ENCODE results near the gene KLF9. TPM values are rescaled to one million over a fixed set of nuclear protein-coding genes. Genes with fewer than 3 reads are reported as not detected.
"Not testable (repeated sequence)": the region's sequence is repeated elsewhere in the genome, so short reads cannot be mapped to it uniquely, and the experiment has no call there.

KLF9 gene
- total RNA-seq, 6 experiments from 2014 or later: 8.7 to 74.7 (median 32.3) TPM

DNA sequence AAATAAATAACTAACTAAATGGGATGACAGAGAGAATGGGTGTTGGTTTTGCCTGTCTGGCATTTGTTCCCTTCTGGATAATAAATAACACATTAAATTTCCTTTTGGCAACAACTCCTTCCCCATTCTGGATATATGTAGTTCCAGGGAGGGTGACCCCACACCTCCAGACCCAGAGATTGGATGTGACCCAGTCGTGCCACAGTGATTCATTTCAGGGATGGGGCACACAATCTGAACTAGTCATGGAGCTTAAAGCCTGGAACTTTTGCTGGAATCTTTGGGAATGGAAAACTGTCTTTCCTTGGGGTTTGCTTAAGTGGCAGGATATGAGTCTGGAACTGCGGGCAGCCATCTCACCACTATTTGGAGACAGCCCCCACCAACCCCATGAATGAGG is 11.3 kb downstream of the KLF9 start:
- Histone ChIP-seq H3K36me3 (peaks cover 0 to 5% (median 0%) of the 10 kb centered on the region in 4 donors), H3K27me3 (no peaks in the 10 kb centered on the region), H3K4me1 (peaks cover 0 to 81% (median 40%) of the 10 kb centered on the region in 4 donors), H3K9me3 (no peaks in the 10 kb centered on the region), H3K27ac (peak overlapping the region in 1 of 3 donors; percentile 30), H3K4me3 (no peak overlapping the region)
- ATAC-seq: peak; percentile 3 to 37 (median 12)
- 58% methylated on average over 1 of the region's 2 CpGs for WGBS (ENCODE audit: insufficient coverage, low coverage, low lambda C conversion rate, missing lambda C conversion rate)
- TF ChIP-seq POLR2A (IDR thresholded peaks at IDR 0.05): no peak
- TF ChIP-seq, protein P1, sequence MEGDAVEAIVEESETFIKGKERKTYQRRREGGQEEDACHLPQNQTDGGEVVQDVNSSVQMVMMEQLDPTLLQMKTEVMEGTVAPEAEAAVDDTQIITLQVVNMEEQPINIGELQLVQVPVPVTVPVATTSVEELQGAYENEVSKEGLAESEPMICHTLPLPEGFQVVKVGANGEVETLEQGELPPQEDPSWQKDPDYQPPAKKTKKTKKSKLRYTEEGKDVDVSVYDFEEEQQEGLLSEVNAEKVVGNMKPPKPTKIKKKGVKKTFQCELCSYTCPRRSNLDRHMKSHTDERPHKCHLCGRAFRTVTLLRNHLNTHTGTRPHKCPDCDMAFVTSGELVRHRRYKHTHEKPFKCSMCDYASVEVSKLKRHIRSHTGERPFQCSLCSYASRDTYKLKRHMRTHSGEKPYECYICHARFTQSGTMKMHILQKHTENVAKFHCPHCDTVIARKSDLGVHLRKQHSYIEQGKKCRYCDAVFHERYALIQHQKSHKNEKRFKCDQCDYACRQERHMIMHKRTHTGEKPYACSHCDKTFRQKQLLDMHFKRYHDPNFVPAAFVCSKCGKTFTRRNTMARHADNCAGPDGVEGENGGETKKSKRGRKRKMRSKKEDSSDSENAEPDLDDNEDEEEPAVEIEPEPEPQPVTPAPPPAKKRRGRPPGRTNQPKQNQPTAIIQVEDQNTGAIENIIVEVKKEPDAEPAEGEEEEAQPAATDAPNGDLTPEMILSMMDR (IDR thresholded peaks at IDR 0.05): no peak
- DNase-seq: no peak
- intact Hi-C loops (cut with DNase I): no loop called here

DNA sequence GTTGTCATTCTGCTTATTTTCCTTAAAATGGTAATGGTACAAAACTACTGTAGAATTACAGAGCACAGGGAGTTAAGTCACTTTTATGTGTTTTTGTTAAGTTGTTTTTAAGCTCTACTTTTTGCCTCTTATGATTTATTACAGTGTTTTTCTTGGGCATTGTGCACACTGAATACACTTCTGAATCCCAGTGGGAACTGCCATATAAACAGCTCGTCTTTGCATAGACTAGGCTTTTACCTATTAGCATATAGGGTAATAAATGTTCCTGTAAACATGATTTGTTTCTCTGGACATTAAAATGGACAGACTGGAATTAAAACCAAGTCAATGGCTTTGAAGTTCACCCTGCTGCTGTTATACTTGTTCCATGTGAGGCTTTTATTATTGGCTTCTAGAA is 12.2 kb downstream of the KLF9 start:
- Histone ChIP-seq H3K4me3 (no peak overlapping the region), H3K27me3 (no peaks in the 10 kb centered on the region), H3K27ac (no peak overlapping the region), H3K36me3 (no peaks in the 10 kb centered on the region), H3K9me3 (no peaks in the 10 kb centered on the region), H3K4me1 (peaks cover 0 to 79% (median 38%) of the 10 kb centered on the region in 4 donors)
- DNase-seq (no peak), ATAC-seq (no peak)
- intact Hi-C loops (cut with DNase I): no loop called here
- WGBS (ENCODE audit: insufficient coverage, low coverage, low lambda C conversion rate, missing lambda C conversion rate): 91% methylated on average over 1 of the region's 1 CpG
- TF ChIP-seq, protein P1 (IDR thresholded peaks at IDR 0.05): no peak
- no peak for TF ChIP-seq POLR2A (IDR thresholded peaks at IDR 0.05)

DNA sequence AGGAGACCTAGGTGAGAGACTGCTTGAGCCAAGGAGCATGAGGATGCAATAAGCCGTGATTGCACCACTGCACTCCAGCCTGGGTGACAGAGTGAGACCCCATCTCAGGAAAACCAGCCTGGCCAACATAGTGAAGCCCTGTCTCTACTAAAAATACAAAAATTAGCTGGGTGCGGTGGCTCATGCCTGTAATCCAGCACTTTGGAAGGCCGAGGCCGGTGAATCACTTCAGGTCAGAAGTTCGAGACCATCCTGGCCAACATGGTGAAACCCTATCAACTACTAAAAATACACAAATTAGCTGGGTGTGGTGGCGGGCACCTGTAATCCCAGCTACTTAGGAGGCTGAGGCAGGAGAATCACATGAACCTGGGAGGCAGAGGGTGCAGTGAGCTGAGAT is 13.2 kb downstream of the KLF9 start:
- H3K9me3 ChIP-seq; H3K27ac ChIP-seq; H3K4me3 ChIP-seq; H3K36me3 ChIP-seq; DNase-seq; H3K27me3 ChIP-seq; ATAC-seq; intact Hi-C loops (cut with DNase I): not testable (repeated sequence)
- H3K4me1 ChIP-seq: peaks cover 0 to 69% (median 35%) of the 10 kb centered on the region in 4 donors
- WGBS (ENCODE audit: insufficient coverage, low coverage, low lambda C conversion rate, missing lambda C conversion rate): 84% methylated on average over 4 of the region's 6 CpGs

DNA sequence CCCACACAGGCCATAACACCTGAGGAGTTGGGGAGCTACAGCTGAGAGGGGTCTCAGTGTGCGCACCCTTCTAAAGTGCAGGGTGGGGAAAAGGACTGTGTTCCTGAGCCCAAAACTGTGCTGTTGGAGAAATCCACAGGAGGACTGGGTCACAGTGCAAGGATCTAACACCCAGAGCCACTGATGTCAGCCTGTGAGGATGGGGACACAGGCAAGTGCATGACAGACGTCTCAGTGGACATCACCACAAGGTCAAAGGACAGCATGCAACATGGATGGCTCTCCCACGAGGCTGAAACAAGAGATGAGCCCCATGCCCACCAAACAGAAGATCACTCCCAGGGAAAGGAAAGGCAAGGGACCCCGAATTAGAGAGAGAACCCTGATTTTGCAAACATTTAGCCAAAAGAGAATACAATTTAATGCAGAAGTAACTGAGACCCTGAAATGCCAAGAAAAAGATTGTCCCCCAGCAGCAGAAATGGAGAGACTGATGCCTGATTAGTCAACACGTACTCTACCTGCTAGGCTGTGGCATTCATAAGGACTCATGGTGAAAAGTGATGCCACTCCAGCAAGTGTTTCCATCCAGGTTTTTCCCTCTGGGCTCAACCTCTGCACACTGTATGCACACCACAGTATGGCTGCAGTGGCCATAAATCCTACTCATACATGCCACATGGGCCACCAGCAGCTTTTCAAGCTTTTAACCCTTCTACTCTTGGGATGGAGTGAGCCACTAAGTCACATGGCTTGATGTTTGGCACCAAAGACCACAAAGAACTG is 14.2 kb downstream of the KLF9 start:
- ATAC-seq (peak in 1 of 4 donors; percentile 11), DNase-seq (no peak)
- peaks cover 0 to 64% (median 31%) of the 10 kb centered on the region in 4 donors for H3K4me1 ChIP-seq
- H3K27me3 ChIP-seq: no peaks in the 10 kb centered on the region
- no peaks in the 10 kb centered on the region for H3K9me3 ChIP-seq
- TF ChIP-seq POLR2A (IDR thresholded peaks at IDR 0.05): no peak
- TF ChIP-seq, protein P1 (IDR thresholded peaks at IDR 0.05): no peak
- WGBS (ENCODE audit: insufficient coverage, low coverage, low lambda C conversion rate, missing lambda C conversion rate): 65% methylated on average over 4 of the region's 5 CpGs
- H3K27ac ChIP-seq: no peak overlapping the region
- intact Hi-C loops (cut with DNase I): no loop called here
- no peaks in the 10 kb centered on the region for H3K36me3 ChIP-seq
- no peak overlapping the region for H3K4me3 ChIP-seq

DNA sequence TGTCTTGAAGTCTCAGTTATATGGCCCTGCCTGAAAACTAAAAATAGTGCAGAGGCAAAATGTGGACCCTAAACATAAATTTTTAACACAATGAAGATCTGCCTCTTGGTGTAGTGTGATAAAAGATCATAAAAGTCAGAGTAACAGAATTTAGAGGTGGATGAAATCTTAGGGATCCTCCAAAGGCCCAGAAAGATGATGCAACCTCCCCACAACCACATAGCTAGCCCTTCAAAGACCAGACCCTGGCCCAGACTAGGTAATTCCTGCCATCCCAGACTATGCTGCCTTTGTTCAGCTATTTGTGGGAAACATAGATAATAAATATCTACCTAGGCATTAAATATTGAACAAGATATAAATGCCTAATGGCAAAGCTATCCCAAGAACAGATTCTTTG is 15.3 kb downstream of the KLF9 start:
- H3K9me3 ChIP-seq: no peaks in the 10 kb centered on the region
- no peak overlapping the region for H3K27ac ChIP-seq
- intact Hi-C loops (cut with DNase I): no loop called here
- DNase-seq (no peak), ATAC-seq (no peak)
- H3K4me3 ChIP-seq: no peak overlapping the region
- H3K4me1 ChIP-seq: peaks cover 0 to 64% (median 29%) of the 10 kb centered on the region in 4 donors
- TF ChIP-seq, protein P1 (IDR thresholded peaks at IDR 0.05): no peak
- TF ChIP-seq POLR2A (IDR thresholded peaks at IDR 0.05): no peak
- no peaks in the 10 kb centered on the region for H3K27me3 ChIP-seq
- H3K36me3 ChIP-seq: no peaks in the 10 kb centered on the region
